ENCODE data around the gene OR10H1.
"Not testable (repeated sequence)": the region's sequence is repeated elsewhere in the genome, so short reads cannot be mapped to it uniquely, and the experiment has no call there.

Gene OR10H1

GRCh38 chr19:15815306-15815705, at the start of gene OR10H1:
TSS of gene OR10H1 (minus strand) at chr19:15815664. CDS start at chr19:15808037, 7,627 bp downstream.
- no peak for DNase-seq (ENCODE audit: low read depth)

- no peak for DNase-seq (ENCODE audit: low read depth)
Observed at GRCh38 chr19:15864824-15865223, 49.4 kb upstream of the OR10H1 start.

- DNase-seq (ENCODE audit: low read depth): no peak
Observed at GRCh38 chr19:15863272-15863671, 47.8 kb upstream of the OR10H1 start.

- no peak for DNase-seq (ENCODE audit: low read depth)
Observed at GRCh38 chr19:15862444-15862843, 47.0 kb upstream of the OR10H1 start.

- no peak for DNase-seq (ENCODE audit: low read depth)
Observed at GRCh38 chr19:15860522-15860921, 45.1 kb upstream of the OR10H1 start.

- DNase-seq (ENCODE audit: low read depth): no peak
Observed at GRCh38 chr19:15859187-15859586, 43.7 kb upstream of the OR10H1 start.

- DNase-seq (ENCODE audit: low read depth): no peak
Observed at GRCh38 chr19:15850385-15850784, 34.9 kb upstream of the OR10H1 start.

GRCh38 chr19:15846923-15847322, 31.5 kb upstream of the OR10H1 start:
- DNase-seq (ENCODE audit: low read depth): no peak

- not testable (repeated sequence) for DNase-seq (ENCODE audit: low read depth)
Observed at GRCh38 chr19:15843894-15844222, 28.4 kb upstream of the OR10H1 start.

GRCh38 chr19:15843203-15843893, 27.9 kb upstream of the OR10H1 start:
- no peak for DNase-seq (ENCODE audit: low read depth)

- DNase-seq (ENCODE audit: low read depth): no peak
Observed at GRCh38 chr19:15841875-15842569, 26.6 kb upstream of the OR10H1 start.

- DNase-seq (ENCODE audit: low read depth): no peak
Observed at GRCh38 chr19:15840833-15841232, 25.4 kb upstream of the OR10H1 start.

- DNase-seq (ENCODE audit: low read depth): not testable (repeated sequence)
Observed at GRCh38 chr19:15839888-15840287, 24.4 kb upstream of the OR10H1 start.

GRCh38 chr19:15838351-15838750, 22.9 kb upstream of the OR10H1 start:
- DNase-seq (ENCODE audit: low read depth): no peak

GRCh38 chr19:15837221-15837731, 21.8 kb upstream of the OR10H1 start:
- DNase-seq (ENCODE audit: low read depth): no peak

GRCh38 chr19:15836330-15837220, 21.1 kb upstream of the OR10H1 start:
- peak; percentile 90 for DNase-seq (ENCODE audit: low read depth)

- not testable (repeated sequence) for DNase-seq (ENCODE audit: low read depth)
Observed at GRCh38 chr19:15835565-15836329, 20.3 kb upstream of the OR10H1 start.

- not testable (repeated sequence) for DNase-seq (ENCODE audit: low read depth)
Observed at GRCh38 chr19:15834232-15834631, 18.8 kb upstream of the OR10H1 start.

- no peak for DNase-seq (ENCODE audit: low read depth)
Observed at GRCh38 chr19:15831626-15832025, 16.2 kb upstream of the OR10H1 start.

GRCh38 chr19:15829786-15830185, 14.3 kb upstream of the OR10H1 start:
- DNase-seq (ENCODE audit: low read depth): no peak

GRCh38 chr19:15829306-15829698, 13.8 kb upstream of the OR10H1 start:
- no peak for DNase-seq (ENCODE audit: low read depth)

Data from ELR (cell line).